Measurements from ENCODE around the gene HPGDS. TPM values are rescaled to one million over a fixed set of nuclear protein-coding genes. Genes with fewer than 3 reads are reported as not detected.

The HPGDS gene
- total and polyA plus RNA-seq, 2 experiments from 2014 or later = not detected

DNA sequence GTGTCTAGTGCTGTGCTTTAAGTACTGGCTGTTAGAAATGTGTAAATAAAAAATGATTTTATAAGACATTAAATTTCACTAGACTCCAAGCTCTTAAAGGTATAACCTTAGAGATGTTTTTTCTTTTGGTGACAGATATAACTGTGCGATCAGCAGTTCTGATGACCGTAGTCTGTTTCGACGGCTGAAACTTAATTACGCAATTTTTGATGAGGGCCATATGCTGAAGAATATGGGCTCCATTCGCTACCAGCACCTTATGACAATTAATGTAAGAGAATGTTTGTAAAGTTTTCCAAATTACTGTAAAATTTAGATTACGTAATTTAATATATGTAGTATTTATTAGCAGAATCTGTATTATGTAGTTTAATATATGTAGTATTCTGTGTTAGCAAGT lies 66.4 kb downstream of the HPGDS start (continued):
- TF ChIP-seq, protein P1, sequence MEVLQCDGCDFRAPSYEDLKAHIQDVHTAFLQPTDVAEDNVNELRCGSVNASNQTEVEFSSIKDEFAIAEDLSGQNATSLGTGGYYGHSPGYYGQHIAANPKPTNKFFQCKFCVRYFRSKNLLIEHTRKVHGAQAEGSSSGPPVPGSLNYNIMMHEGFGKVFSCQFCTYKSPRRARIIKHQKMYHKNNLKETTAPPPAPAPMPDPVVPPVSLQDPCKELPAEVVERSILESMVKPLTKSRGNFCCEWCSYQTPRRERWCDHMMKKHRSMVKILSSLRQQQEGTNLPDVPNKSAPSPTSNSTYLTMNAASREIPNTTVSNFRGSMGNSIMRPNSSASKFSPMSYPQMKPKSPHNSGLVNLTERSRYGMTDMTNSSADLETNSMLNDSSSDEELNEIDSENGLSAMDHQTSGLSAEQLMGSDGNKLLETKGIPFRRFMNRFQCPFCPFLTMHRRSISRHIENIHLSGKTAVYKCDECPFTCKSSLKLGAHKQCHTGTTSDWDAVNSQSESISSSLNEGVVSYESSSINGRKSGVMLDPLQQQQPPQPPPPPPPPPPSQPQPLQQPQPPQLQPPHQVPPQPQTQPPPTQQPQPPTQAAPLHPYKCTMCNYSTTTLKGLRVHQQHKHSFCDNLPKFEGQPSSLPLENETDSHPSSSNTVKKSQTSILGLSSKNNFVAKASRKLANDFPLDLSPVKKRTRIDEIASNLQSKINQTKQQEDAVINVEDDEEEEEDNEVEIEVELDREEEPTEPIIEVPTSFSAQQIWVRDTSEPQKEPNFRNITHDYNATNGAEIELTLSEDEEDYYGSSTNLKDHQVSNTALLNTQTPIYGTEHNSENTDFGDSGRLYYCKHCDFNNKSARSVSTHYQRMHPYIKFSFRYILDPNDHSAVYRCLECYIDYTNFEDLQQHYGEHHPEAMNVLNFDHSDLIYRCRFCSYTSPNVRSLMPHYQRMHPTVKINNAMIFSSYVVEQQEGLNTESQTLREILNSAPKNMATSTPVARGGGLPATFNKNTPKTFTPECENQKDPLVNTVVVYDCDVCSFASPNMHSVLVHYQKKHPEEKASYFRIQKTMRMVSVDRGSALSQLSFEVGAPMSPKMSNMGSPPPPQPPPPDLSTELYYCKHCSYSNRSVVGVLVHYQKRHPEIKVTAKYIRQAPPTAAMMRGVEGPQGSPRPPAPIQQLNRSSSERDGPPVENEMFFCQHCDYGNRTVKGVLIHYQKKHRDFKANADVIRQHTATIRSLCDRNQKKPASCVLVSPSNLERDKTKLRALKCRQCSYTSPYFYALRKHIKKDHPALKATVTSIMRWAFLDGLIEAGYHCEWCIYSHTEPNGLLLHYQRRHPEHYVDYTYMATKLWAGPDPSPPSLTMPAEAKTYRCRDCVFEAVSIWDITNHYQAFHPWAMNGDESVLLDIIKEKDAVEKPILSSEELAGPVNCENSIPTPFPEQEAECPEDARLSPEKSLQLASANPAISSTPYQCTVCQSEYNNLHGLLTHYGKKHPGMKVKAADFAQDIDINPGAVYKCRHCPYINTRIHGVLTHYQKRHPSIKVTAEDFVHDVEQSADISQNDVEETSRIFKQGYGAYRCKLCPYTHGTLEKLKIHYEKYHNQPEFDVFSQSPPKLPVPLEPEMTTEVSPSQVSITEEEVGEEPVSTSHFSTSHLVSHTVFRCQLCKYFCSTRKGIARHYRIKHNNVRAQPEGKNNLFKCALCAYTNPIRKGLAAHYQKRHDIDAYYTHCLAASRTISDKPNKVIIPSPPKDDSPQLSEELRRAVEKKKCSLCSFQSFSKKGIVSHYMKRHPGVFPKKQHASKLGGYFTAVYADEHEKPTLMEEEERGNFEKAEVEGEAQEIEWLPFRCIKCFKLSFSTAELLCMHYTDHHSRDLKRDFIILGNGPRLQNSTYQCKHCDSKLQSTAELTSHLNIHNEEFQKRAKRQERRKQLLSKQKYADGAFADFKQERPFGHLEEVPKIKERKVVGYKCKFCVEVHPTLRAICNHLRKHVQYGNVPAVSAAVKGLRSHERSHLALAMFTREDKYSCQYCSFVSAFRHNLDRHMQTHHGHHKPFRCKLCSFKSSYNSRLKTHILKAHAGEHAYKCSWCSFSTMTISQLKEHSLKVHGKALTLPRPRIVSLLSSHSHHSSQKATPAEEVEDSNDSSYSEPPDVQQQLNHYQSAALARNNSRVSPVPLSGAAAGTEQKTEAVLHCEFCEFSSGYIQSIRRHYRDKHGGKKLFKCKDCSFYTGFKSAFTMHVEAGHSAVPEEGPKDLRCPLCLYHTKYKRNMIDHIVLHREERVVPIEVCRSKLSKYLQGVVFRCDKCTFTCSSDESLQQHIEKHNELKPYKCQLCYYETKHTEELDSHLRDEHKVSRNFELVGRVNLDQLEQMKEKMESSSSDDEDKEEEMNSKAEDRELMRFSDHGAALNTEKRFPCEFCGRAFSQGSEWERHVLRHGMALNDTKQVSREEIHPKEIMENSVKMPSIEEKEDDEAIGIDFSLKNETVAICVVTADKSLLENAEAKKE (CRISPR knock-in tag; IDR thresholded peaks at IDR 0.05) = no peak

DNA sequence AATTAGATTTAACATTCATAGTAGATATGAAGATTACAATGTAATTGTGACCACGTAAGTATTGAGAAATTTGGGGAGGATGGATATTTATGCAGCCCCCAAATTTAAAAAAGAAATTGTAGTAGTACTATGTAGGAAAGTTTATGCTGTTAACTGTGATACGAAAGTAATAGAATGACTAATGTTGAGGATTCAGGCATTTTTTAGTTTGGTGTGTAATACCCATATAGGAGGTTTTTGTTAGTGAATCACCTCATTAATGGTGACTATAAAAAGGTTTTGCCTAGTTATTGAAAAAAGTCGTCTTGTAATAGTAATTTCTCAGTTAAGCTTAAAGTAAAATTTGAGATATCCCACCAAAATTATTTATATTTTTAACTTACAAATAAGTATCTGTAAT lies 67.7 kb downstream of the HPGDS start:
- no peak overlapping the region for H3K4me2 ChIP-seq
- no peaks in the 10 kb centered on the region for H3K4me1 Mint-ChIP-seq
- H3K27ac ChIP-seq (ENCODE audit: low read depth) = no peak overlapping the region; the same call in 1 of the 2 replicates
- no peaks in the 10 kb centered on the region for H4K20me1 ChIP-seq (replicated peaks; ENCODE audit: insufficient read depth)
- H3K9me3 Mint-ChIP-seq = no peaks in the 10 kb centered on the region
- H3K4me3 Mint-ChIP-seq = no peak overlapping the region
- no peaks in the 10 kb centered on the region for H3F3A ChIP-seq (replicated peaks; ENCODE audit: low read depth)
- no peaks in the 10 kb centered on the region for H3K27me3 ChIP-seq (ENCODE audit: insufficient read depth)
- peaks cover 53% of the 10 kb centered on the region for H3K36me3 Mint-ChIP-seq (ENCODE audit: low read depth)
- no peaks in the 10 kb centered on the region for H3K4me1 ChIP-seq (ENCODE audit: insufficient read depth)
- no peak overlapping the region for H2AFZ ChIP-seq
- H3K4me3 ChIP-seq = no peak overlapping the region
- TF ChIP-seq NANOG (IDR thresholded peaks at IDR 0.05; ENCODE audit: borderline replicate concordance) (no peak), EZH2 (IDR thresholded peaks at IDR 0.05; ENCODE audit: low read depth, unreplicated experiment) (no peak), JUNB (IDR thresholded peaks at IDR 0.05; ENCODE audit: unreplicated experiment) (no peak), POLR2AphosphoS5 (IDR thresholded peaks at IDR 0.05; ENCODE audit: low read depth) (no peak)
- TF ChIP-seq, protein P2, sequence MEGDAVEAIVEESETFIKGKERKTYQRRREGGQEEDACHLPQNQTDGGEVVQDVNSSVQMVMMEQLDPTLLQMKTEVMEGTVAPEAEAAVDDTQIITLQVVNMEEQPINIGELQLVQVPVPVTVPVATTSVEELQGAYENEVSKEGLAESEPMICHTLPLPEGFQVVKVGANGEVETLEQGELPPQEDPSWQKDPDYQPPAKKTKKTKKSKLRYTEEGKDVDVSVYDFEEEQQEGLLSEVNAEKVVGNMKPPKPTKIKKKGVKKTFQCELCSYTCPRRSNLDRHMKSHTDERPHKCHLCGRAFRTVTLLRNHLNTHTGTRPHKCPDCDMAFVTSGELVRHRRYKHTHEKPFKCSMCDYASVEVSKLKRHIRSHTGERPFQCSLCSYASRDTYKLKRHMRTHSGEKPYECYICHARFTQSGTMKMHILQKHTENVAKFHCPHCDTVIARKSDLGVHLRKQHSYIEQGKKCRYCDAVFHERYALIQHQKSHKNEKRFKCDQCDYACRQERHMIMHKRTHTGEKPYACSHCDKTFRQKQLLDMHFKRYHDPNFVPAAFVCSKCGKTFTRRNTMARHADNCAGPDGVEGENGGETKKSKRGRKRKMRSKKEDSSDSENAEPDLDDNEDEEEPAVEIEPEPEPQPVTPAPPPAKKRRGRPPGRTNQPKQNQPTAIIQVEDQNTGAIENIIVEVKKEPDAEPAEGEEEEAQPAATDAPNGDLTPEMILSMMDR (conservative IDR thresholded peaks at IDR 0.05; ENCODE audit: low read depth in 2 of 2) = no peak
- TF ChIP-seq, protein P3, sequence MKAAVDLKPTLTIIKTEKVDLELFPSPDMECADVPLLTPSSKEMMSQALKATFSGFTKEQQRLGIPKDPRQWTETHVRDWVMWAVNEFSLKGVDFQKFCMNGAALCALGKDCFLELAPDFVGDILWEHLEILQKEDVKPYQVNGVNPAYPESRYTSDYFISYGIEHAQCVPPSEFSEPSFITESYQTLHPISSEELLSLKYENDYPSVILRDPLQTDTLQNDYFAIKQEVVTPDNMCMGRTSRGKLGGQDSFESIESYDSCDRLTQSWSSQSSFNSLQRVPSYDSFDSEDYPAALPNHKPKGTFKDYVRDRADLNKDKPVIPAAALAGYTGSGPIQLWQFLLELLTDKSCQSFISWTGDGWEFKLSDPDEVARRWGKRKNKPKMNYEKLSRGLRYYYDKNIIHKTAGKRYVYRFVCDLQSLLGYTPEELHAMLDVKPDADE (IDR thresholded peaks at IDR 0.05) = no peak
- no peak overlapping the region for H3K27ac Mint-ChIP-seq
- peaks cover 35% of the 10 kb centered on the region for H3K36me3 ChIP-seq (ENCODE audit: insufficient read depth)
- DNase-seq (ENCODE audit: low spot score) (no peak), ATAC-seq (no peak)
- H3K9me2 ChIP-seq (ENCODE audit: insufficient read depth) = no peaks in the 10 kb centered on the region
- no peaks in the 10 kb centered on the region for H3K27me3 Mint-ChIP-seq (ENCODE audit: insufficient read depth, low read depth, poor library complexity)
- H3K79me2 ChIP-seq (replicated peaks; ENCODE audit: insufficient read depth) = no peaks in the 10 kb centered on the region

Data from GM23338 (cell line).